Osteocyte (in vitro differentiated cells): ENCODE measurements around the gene SGPL1. TPM values are rescaled to one million over a fixed set of nuclear protein-coding genes. Genes with fewer than 3 reads are reported as not detected.

Source experiments
- DNase-seq: peaks from one replicate; pipeline ENCODE4 v3.0.0; 2021; ENCODE audit warnings: mixed read lengths; ENCODE audit not compliant: unreplicated experiment; ENCODE audit errors: extremely low spot score
- H3K27ac Mint-ChIP-seq: one replicate; pipeline ENCODE4 v1.8.0; 2021; ENCODE audit warnings: mild to moderate bottlenecking, mixed read lengths; ENCODE audit not compliant: unreplicated experiment
- H3K27me3 Mint-ChIP-seq: one replicate; pipeline ENCODE4 v1.8.0; 2021; ENCODE audit warnings: mixed read lengths; ENCODE audit not compliant: unreplicated experiment
- H3K36me3 Mint-ChIP-seq: one replicate; pipeline ENCODE4 v1.8.0; 2021; ENCODE audit warnings: mixed read lengths; ENCODE audit not compliant: unreplicated experiment
- H3K4me1 Mint-ChIP-seq: one replicate; pipeline ENCODE4 v1.8.0; 2021; ENCODE audit warnings: mixed read lengths; ENCODE audit not compliant: unreplicated experiment
- H3K4me3 Mint-ChIP-seq: one replicate; pipeline ENCODE4 v1.8.0; 2021; ENCODE audit warnings: mild to moderate bottlenecking, moderate library complexity, mixed read lengths; ENCODE audit not compliant: unreplicated experiment
- H3K9me3 Mint-ChIP-seq: one replicate; pipeline ENCODE4 v1.8.0; 2021; ENCODE audit warnings: mixed read lengths; ENCODE audit not compliant: unreplicated experiment
- CTCF ChIP-seq: fragments of 200-600 bp; sonication (generic); IDR thresholded peaks from 2 replicates; pipeline ENCODE4 v1.5.0; 2021; ENCODE audit warnings: antibody characterized with exemption, mild to moderate bottlenecking, moderate library complexity
- total RNA-seq: library from RNA; stranded (reverse); gene quantifications from 2 replicates; pipeline ENCODE4 v1.2.1, GENCODE V29; 2021

Gene SGPL1
- total RNA-seq, 1 donor from 2014 or later = 58.1 TPM

GRCh38 chr10:70928140-70928539, 112.4 kb downstream of the SGPL1 start:
- no peaks in the 10 kb centered on the region for H3K36me3 Mint-ChIP-seq
- H3K9me3 Mint-ChIP-seq = no peaks in the 10 kb centered on the region
- no peak overlapping the region for H3K4me3 Mint-ChIP-seq
- no peak for TF ChIP-seq CTCF
- H3K27ac Mint-ChIP-seq = no peak overlapping the region
- peaks cover 1% of the 10 kb centered on the region for H3K4me1 Mint-ChIP-seq
- DNase-seq = no peak
- peaks cover 41% of the 10 kb centered on the region for H3K27me3 Mint-ChIP-seq

- H3K27me3 Mint-ChIP-seq = peaks cover 39% of the 10 kb centered on the region
- H3K36me3 Mint-ChIP-seq = no peaks in the 10 kb centered on the region
- H3K4me3 Mint-ChIP-seq = no peak overlapping the region
- H3K4me1 Mint-ChIP-seq = peaks cover 1% of the 10 kb centered on the region
- no peak overlapping the region for H3K27ac Mint-ChIP-seq
- no peak for TF ChIP-seq CTCF
- H3K9me3 Mint-ChIP-seq = no peaks in the 10 kb centered on the region
- DNase-seq = no peak
Observed at GRCh38 chr10:70930263-70931000, 114.7 kb downstream of the SGPL1 start.

Other genes with a start within 250 kb of the SGPL1 start
- gene PRF1, start 213.2 kb upstream of the SGPL1 start, total RNA-seq = not detected in 2 replicates
- gene ADAMTS14, start 143.4 kb upstream of the SGPL1 start, total RNA-seq = 3.8 and 4.1 TPM in 2 replicates
- not detected in 2 replicates for gene TBATA, start 30.6 kb upstream of the SGPL1 start, total RNA-seq
- gene PCBD1, start 72.6 kb downstream of the SGPL1 start, total RNA-seq = 36.6 and 40.9 TPM in 2 replicates